Panc1 (cell line): ENCODE measurements around the gene EIF6. TPM values are rescaled to one million over a fixed set of nuclear protein-coding genes. Genes with fewer than 3 reads are reported as not detected.

Experiments used
- ATAC-seq: fragments of 200-7000 bp; cut with Tn5 transposase; 2 replicates; pipeline ENCODE4 v1.9.1; 2020; ENCODE audit warnings: mild to moderate bottlenecking, moderate library complexity
- BruUV-seq: library from RNA; stranded (reverse); fragments of 400-500 nt; replicated peaks from 2 replicates; lab custom pipeline; 2021; lab: Mats Ljungman, UMichigan
- CTCF ChIA-PET: fragments of 300-600 bp; sonication (Branson Sonifier 250); formaldehyde crosslinking; loops from one replicate; lab custom pipeline; 2022; ENCODE audit warnings: antibody characterized with exemption; lab: Charles Lee
- POLR2A ChIA-PET: fragments of 300-600 bp; sonication (Branson Sonifier 250); formaldehyde crosslinking; loops from one replicate; lab custom pipeline; 2022; ENCODE audit warnings: antibody characterized with exemption; lab: Charles Lee
- DNase-seq: peaks from one replicate; pipeline ENCODE4 v3.0.0-alpha.2; 2010; ENCODE audit warnings: low read depth, low spot score
- H3K27ac ChIP-seq: 2 replicates; pipeline ENCODE4 v1.5.1; 2011; ENCODE audit warnings: mild to moderate bottlenecking, low read length, inconsistent platforms
- H3K27me3 ChIP-seq: fragments of 200-500 bp; sonication (Bioruptor generic); 2 replicates; pipeline ENCODE4 v1.6.0; 2014; ENCODE audit warnings: low read length, inconsistent platforms; ENCODE audit not compliant: control insufficient read depth, insufficient read depth
- H3K36me3 ChIP-seq: fragments of 200-500 bp; sonication (Bioruptor generic); 2 replicates; pipeline ENCODE4 v1.5.1; 2014; ENCODE audit warnings: inconsistent platforms, mild to moderate bottlenecking, low read length, moderate library complexity; ENCODE audit not compliant: control insufficient read depth, insufficient read depth
- H3K4me1 ChIP-seq: 2 replicates; pipeline ENCODE4 v1.5.1; 2011; ENCODE audit warnings: inconsistent platforms, mild to moderate bottlenecking, low read length, moderate library complexity; ENCODE audit not compliant: control insufficient read depth, insufficient read depth
- H3K4me3 ChIP-seq, 2 experiments: 2 replicates each; pipeline ENCODE4 v1.5.1; 2011 to 2012; ENCODE audit warnings: low read depth in 2 of 2, low read length in 2 of 2, mild to moderate bottlenecking in 2 of 2, inconsistent platforms in 1 of 2, moderate library complexity in 1 of 2
- H3K9me3 ChIP-seq: fragments of 200-500 bp; sonication (Bioruptor generic); 2 replicates; pipeline ENCODE4 v1.5.1; 2014; ENCODE audit warnings: low read depth, mild to moderate bottlenecking, inconsistent platforms, low read length, moderate library complexity; ENCODE audit not compliant: control insufficient read depth, insufficient read depth
- CTCF ChIP-seq: fragments of 450-650 bp; IDR thresholded peaks from 2 replicates; pipeline ENCODE4 v1.5.1; 2017; ENCODE audit warnings: mild to moderate bottlenecking
- POLR2AphosphoS5 ChIP-seq: IDR thresholded peaks from 2 replicates; pipeline ENCODE4 v1.6.1; 2012; ENCODE audit warnings: mild to moderate bottlenecking, low read depth, low read length, moderate library complexity
- REST ChIP-seq, 2 experiments: IDR thresholded peaks; 2 replicates each; pipeline ENCODE4 v1.6.1; 2011 to 2012; ENCODE audit warnings: low read depth in 2 of 2, control low read depth in 1 of 2, low read length in 1 of 2, mild to moderate bottlenecking in 1 of 2, moderate library complexity in 1 of 2; ENCODE audit not compliant: insufficient read depth in 1 of 2
- SIN3A ChIP-seq: IDR thresholded peaks from 2 replicates; pipeline ENCODE4 v1.6.1; 2012; ENCODE audit warnings: low read depth, mild to moderate bottlenecking, low read length, moderate library complexity, borderline replicate concordance; ENCODE audit not compliant: insufficient read depth
- TCF7L2 ChIP-seq: IDR thresholded peaks from 2 replicates; pipeline ENCODE4 v1.6.1; 2011; ENCODE audit warnings: mild to moderate bottlenecking, low read depth, low read length, inconsistent platforms
- in situ Hi-C: cut with HindIII; loops from 2 replicates; pipeline ENCODE4 v1.10.0; 2016; ENCODE audit warnings: low sequenced_read_pairs, low pct_unique_long_range_greater_than_20kb
- intact Hi-C: fragments of 100-400 bp; cut with micrococcal nuclease; formaldehyde crosslinking; loops from one replicate; pipeline ENCODE4 v1.10.0; 2022; ENCODE audit not compliant: unreplicated experiment
- total RNA-seq: library from RNA; stranded (reverse); gene quantifications from one replicate; pipeline ENCODE4 v1.2.1, GENCODE V29; 2021; ENCODE audit not compliant: unreplicated experiment

The EIF6 gene
- total RNA-seq, 1 experiment from 2014 or later = 258 TPM

- in situ Hi-C loops = no loop called here
- TF ChIP-seq POLR2AphosphoS5 (no peak), SIN3A (no peak), REST (IDR thresholded peaks at IDR 0.05; ENCODE audit: insufficient read depth in 1 of 2, low read depth in 2 of 2, low read length in 1 of 2) (no peak), CTCF (no peak), TCF7L2 (no peak)
These were observed 3.0 kb downstream of the EIF6 start for GRCh38 chr20:35281506-35282101.

DNA sequence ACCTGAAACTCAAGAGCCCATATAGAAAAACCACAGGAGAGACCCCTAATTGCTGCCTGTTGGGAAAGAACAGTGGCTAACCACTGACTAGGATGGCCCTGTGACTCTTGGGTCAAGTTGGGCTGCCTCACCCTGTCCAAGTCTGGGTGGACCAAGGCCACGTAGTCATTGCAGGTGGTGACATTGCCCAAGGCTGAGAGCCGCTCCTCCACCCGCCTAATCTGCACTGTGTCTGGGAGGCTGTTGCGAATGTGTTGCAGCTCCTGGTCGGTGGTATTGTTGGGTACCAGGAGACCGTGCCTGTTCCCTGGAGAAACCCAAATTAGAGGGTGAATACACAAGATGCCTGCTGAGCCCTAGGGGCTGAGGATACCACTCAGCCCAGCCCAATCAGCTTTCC lies 4.0 kb downstream of the EIF6 start:
- in situ Hi-C loops = no loop called here
- no peak for TF ChIP-seq TCF7L2
- TF ChIP-seq SIN3A = no peak
- DNase-seq = no peak
- H3K36me3 ChIP-seq = peaks cover 22% of the 10 kb centered on the region
- H3K4me1 ChIP-seq = peaks cover 43% of the 10 kb centered on the region
- H3K4me3 ChIP-seq = no peak overlapping the region
- ChIA-PET POLR2A (no interaction called here), CTCF (no interaction called here)
- no TSS peak for BruUV-seq
- no peaks in the 10 kb centered on the region for H3K9me3 ChIP-seq
- H3K27ac ChIP-seq = peak overlapping the region; percentile 95
- ATAC-seq = no peak
- intact Hi-C loops = no loop called here
- no peaks in the 10 kb centered on the region for H3K27me3 ChIP-seq

More at GRCh38 chr20:35281506-35282101, 3.0 kb downstream of the EIF6 start:
- intact Hi-C loops = no loop called here
- POLR2A ChIA-PET = no interaction called here
- CTCF ChIA-PET = no interaction called here
- peaks cover 40% of the 10 kb centered on the region for H3K4me1 ChIP-seq
- DNase-seq (no peak), ATAC-seq (no peak)
- no peak overlapping the region for H3K4me3 ChIP-seq
- no peaks in the 10 kb centered on the region for H3K27me3 ChIP-seq
- H3K9me3 ChIP-seq = no peaks in the 10 kb centered on the region
- no TSS peak for BruUV-seq
- no peak overlapping the region for H3K27ac ChIP-seq
- H3K36me3 ChIP-seq = peaks cover 22% of the 10 kb centered on the region

DNA sequence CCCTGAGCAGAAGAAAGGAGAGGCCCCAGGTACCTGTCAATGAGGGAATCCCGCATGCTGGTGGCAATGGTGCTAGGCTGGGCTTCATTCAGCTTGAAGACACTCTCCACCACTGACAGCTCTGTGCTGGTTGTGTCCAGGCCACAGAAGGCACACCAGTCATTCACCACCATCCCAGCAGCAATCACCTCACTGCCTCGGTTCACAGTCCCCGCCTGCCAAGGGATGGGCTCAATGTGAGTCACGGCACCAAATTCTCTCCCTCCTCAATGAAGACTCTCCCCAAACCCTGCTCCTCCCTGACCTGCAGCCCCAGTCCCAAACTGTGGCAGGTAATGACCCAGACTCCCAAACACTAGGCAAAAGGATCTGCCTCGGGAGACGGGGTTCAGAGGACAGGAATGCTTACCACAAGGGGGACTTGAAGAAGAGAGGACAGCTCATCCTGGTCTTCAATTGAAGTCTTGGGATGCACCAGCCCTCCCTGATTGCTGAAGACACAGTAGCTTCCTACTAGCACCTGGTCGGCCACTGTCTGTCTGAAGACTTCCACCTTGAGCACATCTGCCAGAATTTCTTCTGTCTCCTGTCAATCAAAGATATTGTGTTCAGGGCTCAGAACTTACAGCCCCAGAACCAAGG lies 4.9 kb downstream of the EIF6 start:
- ATAC-seq = no peak
- H3K36me3 ChIP-seq = peaks cover 22% of the 10 kb centered on the region
- in situ Hi-C loops (no loop called here), intact Hi-C loops (no loop called here)
- CTCF ChIA-PET = no interaction called here
- peaks cover 39% of the 10 kb centered on the region for H3K4me1 ChIP-seq
- no TSS peak for BruUV-seq
- no peak for DNase-seq
- peak overlapping the region; percentile 95 for H3K27ac ChIP-seq
- 0 out of 4 replicates have a peak overlapping the region, but pooled peaks of 1 of the 2 experiments have one; percentile 4 for H3K4me3 ChIP-seq
- TF ChIP-seq POLR2AphosphoS5 = no peak
- TF ChIP-seq SIN3A = no peak
- no peak for TF ChIP-seq REST (IDR thresholded peaks at IDR 0.05; ENCODE audit: insufficient read depth in 1 of 2, low read depth in 2 of 2, low read length in 1 of 2)
- no peak for TF ChIP-seq TCF7L2
- no peak for TF ChIP-seq CTCF
- no peaks in the 10 kb centered on the region for H3K27me3 ChIP-seq
- H3K9me3 ChIP-seq = no peaks in the 10 kb centered on the region
- POLR2A ChIA-PET = no interaction called here
